Measurements from ENCODE around the gene UNK.

GRCh38 chr17:75847614-75848522 is 63.3 kb downstream of the UNK start:
- TF ChIP-seq POLR2A (IDR thresholded peaks at IDR 0.05; ENCODE audit: low read depth, low read length): no peak
- TF ChIP-seq TAF1 (IDR thresholded peaks at IDR 0.05; ENCODE audit: borderline replicate concordance, low read depth, low read length): no peak
- no peak for TF ChIP-seq POLR2AphosphoS5 (IDR thresholded peaks at IDR 0.05; ENCODE audit: low read depth, low read length)

All from GM12892 (cell line).